Tibial artery (tissue), 4 donors: ENCODE measurements around the gene GAB1.

ENCODE experiments used
- DNase-seq, 2 donors: peaks; one replicate each; pipeline ENCODE4 v3.0.0-alpha.2; 2019
- H3K27ac ChIP-seq, 2 donors: fragments of 200-600 bp; sonication (generic) in 1 of 2; 1 replicate in 1 of 2; 2 replicates in 1 of 2; pipeline ENCODE4 v1.5.1; 2018 to 2019; ENCODE audit warnings: mild to moderate bottlenecking in 1 of 2
- H3K27me3 ChIP-seq, 2 donors: fragments of 200-600 bp; sonication (generic) in 1 of 2; one replicate each; pipeline versions ENCODE4 v1.5.1 to v1.6.0; 2016 to 2019
- H3K36me3 ChIP-seq, 3 donors: fragments of 200-600 bp; sonication (generic) in 2 of 3; one replicate each; pipeline ENCODE4 v1.5.1; 2016 to 2019; ENCODE audit warnings: mild to moderate bottlenecking in 2 of 3
- H3K4me1 ChIP-seq, 4 donors: fragments of 200-600 bp; sonication (generic) in 2 of 4; 1 replicate in 3 of 4; 2 replicates in 1 of 4; pipeline ENCODE4 v1.5.1; 2016 to 2019
- H3K4me3 ChIP-seq, 2 donors: fragments of 200-600 bp; sonication (generic) in 1 of 2; 1 replicate in 1 of 2; 2 replicates in 1 of 2; pipeline ENCODE4 v1.5.1; 2018 to 2019; ENCODE audit warnings: mild to moderate bottlenecking in 2 of 2
- H3K9me3 ChIP-seq, 3 donors: fragments of 200-600 bp; sonication (generic) in 1 of 3; one replicate each; pipeline ENCODE4 v1.5.1; 2016 to 2019
- CTCF ChIP-seq, 2 experiments: fragments of 200-600 bp in 1 of 2; fragments of 450-650 bp in 1 of 2; IDR thresholded peaks; one replicate each; pipeline ENCODE4 v1.5.1; 2017 to 2019; ENCODE audit warnings: antibody characterized with exemption in 2 of 2, mild to moderate bottlenecking in 1 of 2, moderate library complexity in 1 of 2
- intact Hi-C: fragments of 100-400 bp; cut with DNase I; formaldehyde crosslinking; loops from one replicate; pipeline ENCODE4 v1.15.0; 2023; ENCODE audit warnings: low total_unique reads

GAB1 gene

GRCh38 chr4:143431526-143432257 lies 95.0 kb downstream of the GAB1 start:
- peaks cover 0 to 5% (median 4%) of the 10 kb centered on the region in 3 donors for H3K9me3 ChIP-seq
- no peak overlapping the region for H3K4me3 ChIP-seq
- no peak overlapping the region for H3K27ac ChIP-seq
- peaks cover 15 to 34% (median 22%) of the 10 kb centered on the region in 3 donors for H3K36me3 ChIP-seq
- intact Hi-C loops = no loop called here
- no peak for TF ChIP-seq CTCF (IDR thresholded peaks at IDR 0.05)
- peaks cover 0 to 5% (median 0%) of the 10 kb centered on the region in 4 donors for H3K4me1 ChIP-seq
- no peak for DNase-seq
- no peaks in the 10 kb centered on the region for H3K27me3 ChIP-seq

GRCh38 chr4:143432258-143432591 lies 95.5 kb downstream of the GAB1 start:
- Histone ChIP-seq H3K27ac (no peak overlapping the region), H3K9me3 (peaks cover 0 to 5% (median 4%) of the 10 kb centered on the region in 3 donors), H3K27me3 (no peaks in the 10 kb centered on the region), H3K4me1 (peaks cover 0 to 5% (median 0%) of the 10 kb centered on the region in 4 donors), H3K36me3 (peaks cover 15 to 36% (median 22%) of the 10 kb centered on the region in 3 donors), H3K4me3 (no peak overlapping the region)
- no peak for DNase-seq
- no peak for TF ChIP-seq CTCF (IDR thresholded peaks at IDR 0.05)
- intact Hi-C loops = no loop called here

- H3K27ac ChIP-seq = no peak overlapping the region
- peaks cover 15 to 36% (median 27%) of the 10 kb centered on the region in 3 donors for H3K36me3 ChIP-seq
- H3K27me3 ChIP-seq = no peaks in the 10 kb centered on the region
- no peak overlapping the region for H3K4me3 ChIP-seq
- H3K4me1 ChIP-seq = peaks cover 0 to 5% (median 0%) of the 10 kb centered on the region in 4 donors
- DNase-seq = no peak
- TF ChIP-seq CTCF (IDR thresholded peaks at IDR 0.05) = no peak
- intact Hi-C loops = no loop called here
- peaks cover 0 to 5% (median 4%) of the 10 kb centered on the region in 3 donors for H3K9me3 ChIP-seq
These were observed 96.6 kb downstream of the GAB1 start for GRCh38 chr4:143433231-143433630.

- no peaks in the 10 kb centered on the region for H3K9me3 ChIP-seq
- H3K36me3 ChIP-seq = peaks cover 0 to 37% (median 20%) of the 10 kb centered on the region in 3 donors
- TF ChIP-seq CTCF (IDR thresholded peaks at IDR 0.05) = no peak
- no peak overlapping the region for H3K27ac ChIP-seq
- H3K4me1 ChIP-seq = peaks cover 0 to 6% (median 3%) of the 10 kb centered on the region in 4 donors
- H3K4me3 ChIP-seq = no peak overlapping the region
- no peak for DNase-seq
- no peaks in the 10 kb centered on the region for H3K27me3 ChIP-seq
- intact Hi-C loops = no loop called here
These were observed 99.3 kb downstream of the GAB1 start for GRCh38 chr4:143435955-143436354.

GRCh38 chr4:143437476-143437875 lies 100.8 kb downstream of the GAB1 start:
- Histone ChIP-seq H3K36me3 (peaks cover 0 to 37% (median 20%) of the 10 kb centered on the region in 3 donors), H3K4me1 (peaks cover 0 to 16% (median under 1%) of the 10 kb centered on the region in 4 donors), H3K9me3 (no peaks in the 10 kb centered on the region), H3K4me3 (no peak overlapping the region), H3K27me3 (no peaks in the 10 kb centered on the region), H3K27ac (no peak overlapping the region)
- TF ChIP-seq CTCF (IDR thresholded peaks at IDR 0.05) = no peak
- intact Hi-C loops = no loop called here
- no peak for DNase-seq
